Liver (tissue), 9 donors: Measurements from ENCODE around the gene NKIRAS1. TPM values are rescaled to one million over a fixed set of nuclear protein-coding genes. Genes with fewer than 3 reads are reported as not detected.

Source experiments
- DNase-seq: peaks from one replicate; pipeline ENCODE4 v3.0.0-alpha.2; 2017; ENCODE audit warnings: low spot score
- H3K27ac ChIP-seq, 2 donors: one replicate each; pipeline ENCODE4 v1.7.0; 2013; ENCODE audit warnings: inconsistent platforms in 2 of 2, low read length in 2 of 2, control low read depth in 1 of 2, low read depth in 1 of 2, mild to moderate bottlenecking in 1 of 2
- H3K27me3 ChIP-seq, 4 donors: one replicate each; pipeline versions ENCODE4 v1.6.1 to v1.7.0; 2013; ENCODE audit warnings: low read length in 3 of 4, inconsistent platforms in 1 of 4, mild to moderate bottlenecking in 1 of 4, moderate library complexity in 1 of 4; ENCODE audit not compliant: control insufficient read depth in 4 of 4, insufficient read depth in 4 of 4
- H3K36me3 ChIP-seq, 4 donors: one replicate each; pipeline versions ENCODE4 v1.6.1 to v1.7.0; 2013; ENCODE audit warnings: low read length in 3 of 4, mild to moderate bottlenecking in 3 of 4, low read depth in 1 of 4, moderate library complexity in 1 of 4; ENCODE audit not compliant: control insufficient read depth in 4 of 4, insufficient read depth in 3 of 4
- H3K4me1 ChIP-seq, 4 donors: one replicate each; pipeline versions ENCODE4 v1.6.1 to v1.7.0; 2013; ENCODE audit warnings: low read length in 3 of 4, mild to moderate bottlenecking in 3 of 4, moderate library complexity in 1 of 4; ENCODE audit not compliant: control insufficient read depth in 4 of 4, insufficient read depth in 4 of 4
- H3K4me3 ChIP-seq, 3 donors: one replicate each; pipeline versions ENCODE4 v1.6.1 to v1.7.0; 2013; ENCODE audit warnings: low read length in 3 of 3, control low read depth in 1 of 3, low read depth in 1 of 3, mild to moderate bottlenecking in 1 of 3
- H3K9ac ChIP-seq, 2 donors: one replicate each; pipeline ENCODE4 v1.7.0; 2013; ENCODE audit warnings: low read length in 2 of 2, mild to moderate bottlenecking in 2 of 2, moderate library complexity in 2 of 2, control low read depth in 1 of 2, low read depth in 1 of 2
- H3K9me3 ChIP-seq, 4 donors: one replicate each; pipeline versions ENCODE4 v1.6.1 to v1.7.0; 2013; ENCODE audit warnings: low read length in 3 of 4; ENCODE audit not compliant: control insufficient read depth in 4 of 4
- EGR1 ChIP-seq, 2 donors: IDR thresholded peaks; 2 replicates each; pipeline ENCODE4 v1.6.1; 2016 to 2018; ENCODE audit warnings: antibody characterized with exemption in 2 of 2, low read depth in 2 of 2
- FOXA1 ChIP-seq: IDR thresholded peaks from 2 replicates; pipeline ENCODE4 v1.6.1; 2016; ENCODE audit warnings: antibody characterized with exemption
- FOXA2 ChIP-seq: IDR thresholded peaks from 2 replicates; pipeline ENCODE4 v1.6.1; 2016; ENCODE audit warnings: antibody characterized with exemption
- GABPA ChIP-seq, 2 donors: IDR thresholded peaks in 1 of 2; conservative IDR thresholded peaks in 1 of 2; 2 replicates each; pipeline ENCODE4 v1.6.1; 2016; ENCODE audit warnings: antibody characterized with exemption in 2 of 2, mild to moderate bottlenecking in 1 of 2, moderate library complexity in 1 of 2
- HNF4A ChIP-seq, 2 donors: conservative IDR thresholded peaks; 2 replicates each; pipeline ENCODE4 v1.6.1; 2016; ENCODE audit warnings: antibody characterized with exemption in 2 of 2, mild to moderate bottlenecking in 2 of 2
- HNF4G ChIP-seq: IDR thresholded peaks from 2 replicates; pipeline ENCODE4 v1.6.1; 2016; ENCODE audit warnings: antibody characterized with exemption
- JUND ChIP-seq, 2 donors: IDR thresholded peaks; 2 replicates each; pipeline ENCODE4 v1.6.1; 2016; ENCODE audit warnings: antibody characterized with exemption in 2 of 2
- NR2F2 ChIP-seq: IDR thresholded peaks from 2 replicates; pipeline ENCODE4 v1.6.1; 2016; ENCODE audit warnings: antibody characterized with exemption
- RAD21 ChIP-seq, 2 donors: IDR thresholded peaks; 2 replicates each; pipeline ENCODE4 v1.6.1; 2016; ENCODE audit warnings: antibody characterized with exemption in 2 of 2, mild to moderate bottlenecking in 2 of 2
- RXRA ChIP-seq, 2 donors: IDR thresholded peaks; 2 replicates each; pipeline ENCODE4 v1.6.1; 2017 to 2018; ENCODE audit warnings: antibody characterized with exemption in 2 of 2, mild to moderate bottlenecking in 1 of 2
- SP1 ChIP-seq: IDR thresholded peaks from 2 replicates; pipeline ENCODE4 v1.6.1; 2018; ENCODE audit warnings: antibody characterized with exemption, mild to moderate bottlenecking
- TAF1 ChIP-seq: conservative IDR thresholded peaks from 2 replicates; pipeline ENCODE4 v1.6.1; 2016; ENCODE audit warnings: antibody characterized with exemption, mild to moderate bottlenecking
- YY1 ChIP-seq: IDR thresholded peaks from 2 replicates; pipeline ENCODE4 v1.6.1; 2016; ENCODE audit warnings: antibody characterized with exemption, mild to moderate bottlenecking
- WGBS: extraction: QIAGEN DNeasy Blood & Tissue Kit; methylation state at CpG from one replicate; pipeline ENCODE4 v1.1.7; 2013; 5-methylcytosine and 5-hydroxymethylcytosine counted together
- polyA plus RNA-seq, 2 donors: library from polyadenylated mRNA; stranded (reverse) in 1 of 2; unstranded in 1 of 2; fragments of 200-250 nt in 1 of 2; fragments of >200 nt in 1 of 2; fragmentation: Nextera tagmentation in 1 of 2; extraction: Ambion mirVana in 1 of 2; gene quantifications; one replicate each; pipeline versions ENCODE4 v1.2.1 to v1.2.3, GENCODE V29; 2013 to 2015
- total RNA-seq, 2 donors: library from RNA; depleted of rRNA; stranded (reverse); fragments of >200 nt; gene quantifications; one replicate each; pipeline ENCODE4 v1.2.3, GENCODE V29; 2014
- TF ChIP-seq, protein P1 (sequence below): IDR thresholded peaks from 2 replicates; pipeline ENCODE4 v1.6.1; 2016; ENCODE audit warnings: antibody characterized with exemption
- TF ChIP-seq, protein P2 (sequence below): fragments of 150-350 bp; IDR thresholded peaks from 2 replicates; pipeline ENCODE4 v1.5.1; 2017; ENCODE audit warnings: improper control_type of control experiment, low read depth, low read length; ENCODE audit not compliant: missing input control
- TF ChIP-seq, protein P3 (sequence below): IDR thresholded peaks from 2 replicates; pipeline ENCODE4 v1.6.1; 2016; ENCODE audit warnings: antibody characterized with exemption
- TF ChIP-seq, protein P4 (sequence below): IDR thresholded peaks from 2 replicates; pipeline ENCODE4 v1.6.1; 2016; ENCODE audit warnings: antibody characterized with exemption, mild to moderate bottlenecking
- TF ChIP-seq, protein P5 (sequence below): IDR thresholded peaks from 2 replicates; pipeline ENCODE4 v1.6.1; 2016; ENCODE audit warnings: antibody characterized with exemption
- donor health status: healthy.
- donor health status: healthy.
- donor health status: healthy.
- donor health status: healthy.
- donor health status: healthy.

Gene NKIRAS1
- total and polyA plus RNA-seq, 4 donors: 4.6 to 12.6 (median 8.4) TPM

DNA sequence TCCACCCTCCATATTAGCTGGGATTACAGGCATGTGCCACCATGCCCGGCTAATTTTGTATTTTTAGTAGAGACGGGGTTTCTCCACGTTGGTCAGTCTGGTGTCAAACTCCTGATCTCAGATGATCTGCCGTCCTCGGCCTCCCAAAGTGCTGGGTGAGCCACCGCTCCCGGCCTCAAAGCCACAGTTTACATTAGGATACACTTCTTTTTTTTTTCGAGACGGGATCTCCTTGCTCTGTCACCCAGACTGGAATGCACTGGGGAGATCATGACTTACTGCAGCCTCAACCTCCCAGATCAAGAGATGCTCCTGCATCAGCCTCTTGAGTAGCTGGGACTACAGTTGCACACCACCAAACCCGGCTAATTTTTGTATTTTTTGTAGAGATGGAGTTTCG, 25.8 kb upstream of the NKIRAS1 start (continued):
- TF ChIP-seq, protein P1, sequence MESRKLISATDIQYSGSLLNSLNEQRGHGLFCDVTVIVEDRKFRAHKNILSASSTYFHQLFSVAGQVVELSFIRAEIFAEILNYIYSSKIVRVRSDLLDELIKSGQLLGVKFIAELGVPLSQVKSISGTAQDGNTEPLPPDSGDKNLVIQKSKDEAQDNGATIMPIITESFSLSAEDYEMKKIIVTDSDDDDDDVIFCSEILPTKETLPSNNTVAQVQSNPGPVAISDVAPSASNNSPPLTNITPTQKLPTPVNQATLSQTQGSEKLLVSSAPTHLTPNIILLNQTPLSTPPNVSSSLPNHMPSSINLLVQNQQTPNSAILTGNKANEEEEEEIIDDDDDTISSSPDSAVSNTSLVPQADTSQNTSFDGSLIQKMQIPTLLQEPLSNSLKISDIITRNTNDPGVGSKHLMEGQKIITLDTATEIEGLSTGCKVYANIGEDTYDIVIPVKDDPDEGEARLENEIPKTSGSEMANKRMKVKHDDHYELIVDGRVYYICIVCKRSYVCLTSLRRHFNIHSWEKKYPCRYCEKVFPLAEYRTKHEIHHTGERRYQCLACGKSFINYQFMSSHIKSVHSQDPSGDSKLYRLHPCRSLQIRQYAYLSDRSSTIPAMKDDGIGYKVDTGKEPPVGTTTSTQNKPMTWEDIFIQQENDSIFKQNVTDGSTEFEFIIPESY: no peak
- TF ChIP-seq RAD21 (IDR thresholded peaks at IDR 0.05): no peak
- no peak for TF ChIP-seq NR2F2
- TF ChIP-seq HNF4A (conservative IDR thresholded peaks at IDR 0.05): no peak

DNA sequence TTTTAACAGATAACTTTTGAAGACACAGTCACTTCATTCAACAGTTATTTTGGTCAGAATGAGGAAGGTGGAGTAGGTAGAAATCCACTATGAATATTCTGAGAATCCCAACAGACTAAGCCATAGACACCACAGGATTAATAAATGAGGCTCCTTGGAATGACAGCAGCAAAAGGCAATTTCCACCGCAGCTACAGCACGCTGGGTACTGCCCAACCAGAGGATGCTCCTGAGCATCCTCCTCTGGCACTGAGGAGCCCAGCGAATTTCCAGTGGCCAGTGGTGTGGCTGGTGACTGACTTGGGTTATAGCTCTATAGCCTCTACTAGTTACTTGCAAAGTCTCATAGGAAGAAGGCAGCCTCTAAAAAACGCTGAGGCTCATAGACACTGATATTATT, 24.6 kb upstream of the NKIRAS1 start:
- Histone ChIP-seq H3K9ac (no peak overlapping the region), H3K27me3 (no peaks in the 10 kb centered on the region), H3K4me1 (peaks cover 0 to 11% (median 8%) of the 10 kb centered on the region in 4 donors), H3K9me3 (peaks cover 0 to 2% (median 0%) of the 10 kb centered on the region in 4 donors), H3K27ac (no peak overlapping the region), H3K4me3 (no peak overlapping the region), H3K36me3 (no peaks in the 10 kb centered on the region)
- WGBS: 90% methylated on average over 4 of the region's 4 CpGs
- no peak for DNase-seq
- TF ChIP-seq GABPA (IDR thresholded peaks at IDR 0.05 in 1 of 2, conservative IDR thresholded peaks at IDR 0.05 in 1 of 2) (no peak), HNF4G (no peak), FOXA2 (no peak), FOXA1 (no peak), YY1 (no peak), EGR1 (IDR thresholded peaks at IDR 0.05; ENCODE audit: low read depth in 2 of 2) (no peak), HNF4A (conservative IDR thresholded peaks at IDR 0.05) (no peak), RXRA (IDR thresholded peaks at IDR 0.05) (no peak), NR2F2 (no peak), TAF1 (no peak), RAD21 (IDR thresholded peaks at IDR 0.05) (no peak), SP1 (no peak), JUND (IDR thresholded peaks at IDR 0.05) (no peak)
- TF ChIP-seq, protein P2, sequence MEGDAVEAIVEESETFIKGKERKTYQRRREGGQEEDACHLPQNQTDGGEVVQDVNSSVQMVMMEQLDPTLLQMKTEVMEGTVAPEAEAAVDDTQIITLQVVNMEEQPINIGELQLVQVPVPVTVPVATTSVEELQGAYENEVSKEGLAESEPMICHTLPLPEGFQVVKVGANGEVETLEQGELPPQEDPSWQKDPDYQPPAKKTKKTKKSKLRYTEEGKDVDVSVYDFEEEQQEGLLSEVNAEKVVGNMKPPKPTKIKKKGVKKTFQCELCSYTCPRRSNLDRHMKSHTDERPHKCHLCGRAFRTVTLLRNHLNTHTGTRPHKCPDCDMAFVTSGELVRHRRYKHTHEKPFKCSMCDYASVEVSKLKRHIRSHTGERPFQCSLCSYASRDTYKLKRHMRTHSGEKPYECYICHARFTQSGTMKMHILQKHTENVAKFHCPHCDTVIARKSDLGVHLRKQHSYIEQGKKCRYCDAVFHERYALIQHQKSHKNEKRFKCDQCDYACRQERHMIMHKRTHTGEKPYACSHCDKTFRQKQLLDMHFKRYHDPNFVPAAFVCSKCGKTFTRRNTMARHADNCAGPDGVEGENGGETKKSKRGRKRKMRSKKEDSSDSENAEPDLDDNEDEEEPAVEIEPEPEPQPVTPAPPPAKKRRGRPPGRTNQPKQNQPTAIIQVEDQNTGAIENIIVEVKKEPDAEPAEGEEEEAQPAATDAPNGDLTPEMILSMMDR: no peak
- TF ChIP-seq, protein P3, sequence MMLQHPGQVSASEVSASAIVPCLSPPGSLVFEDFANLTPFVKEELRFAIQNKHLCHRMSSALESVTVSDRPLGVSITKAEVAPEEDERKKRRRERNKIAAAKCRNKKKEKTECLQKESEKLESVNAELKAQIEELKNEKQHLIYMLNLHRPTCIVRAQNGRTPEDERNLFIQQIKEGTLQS: no peak
- TF ChIP-seq, protein P1: no peak
- TF ChIP-seq, protein P4, sequence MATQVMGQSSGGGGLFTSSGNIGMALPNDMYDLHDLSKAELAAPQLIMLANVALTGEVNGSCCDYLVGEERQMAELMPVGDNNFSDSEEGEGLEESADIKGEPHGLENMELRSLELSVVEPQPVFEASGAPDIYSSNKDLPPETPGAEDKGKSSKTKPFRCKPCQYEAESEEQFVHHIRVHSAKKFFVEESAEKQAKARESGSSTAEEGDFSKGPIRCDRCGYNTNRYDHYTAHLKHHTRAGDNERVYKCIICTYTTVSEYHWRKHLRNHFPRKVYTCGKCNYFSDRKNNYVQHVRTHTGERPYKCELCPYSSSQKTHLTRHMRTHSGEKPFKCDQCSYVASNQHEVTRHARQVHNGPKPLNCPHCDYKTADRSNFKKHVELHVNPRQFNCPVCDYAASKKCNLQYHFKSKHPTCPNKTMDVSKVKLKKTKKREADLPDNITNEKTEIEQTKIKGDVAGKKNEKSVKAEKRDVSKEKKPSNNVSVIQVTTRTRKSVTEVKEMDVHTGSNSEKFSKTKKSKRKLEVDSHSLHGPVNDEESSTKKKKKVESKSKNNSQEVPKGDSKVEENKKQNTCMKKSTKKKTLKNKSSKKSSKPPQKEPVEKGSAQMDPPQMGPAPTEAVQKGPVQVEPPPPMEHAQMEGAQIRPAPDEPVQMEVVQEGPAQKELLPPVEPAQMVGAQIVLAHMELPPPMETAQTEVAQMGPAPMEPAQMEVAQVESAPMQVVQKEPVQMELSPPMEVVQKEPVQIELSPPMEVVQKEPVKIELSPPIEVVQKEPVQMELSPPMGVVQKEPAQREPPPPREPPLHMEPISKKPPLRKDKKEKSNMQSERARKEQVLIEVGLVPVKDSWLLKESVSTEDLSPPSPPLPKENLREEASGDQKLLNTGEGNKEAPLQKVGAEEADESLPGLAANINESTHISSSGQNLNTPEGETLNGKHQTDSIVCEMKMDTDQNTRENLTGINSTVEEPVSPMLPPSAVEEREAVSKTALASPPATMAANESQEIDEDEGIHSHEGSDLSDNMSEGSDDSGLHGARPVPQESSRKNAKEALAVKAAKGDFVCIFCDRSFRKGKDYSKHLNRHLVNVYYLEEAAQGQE: no peak
- TF ChIP-seq, protein P5, sequence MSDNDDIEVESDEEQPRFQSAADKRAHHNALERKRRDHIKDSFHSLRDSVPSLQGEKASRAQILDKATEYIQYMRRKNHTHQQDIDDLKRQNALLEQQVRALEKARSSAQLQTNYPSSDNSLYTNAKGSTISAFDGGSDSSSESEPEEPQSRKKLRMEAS: no peak
